Measurements from ENCODE around the gene GABRR2. TPM values are rescaled to one million over a fixed set of nuclear protein-coding genes. Genes with fewer than 3 reads are reported as not detected.
"Not testable (repeated sequence)": the region's sequence is repeated elsewhere in the genome, so short reads cannot be mapped to it uniquely, and the experiment has no call there.

The GABRR2 gene
- total RNA-seq, 1 experiment from 2014 or later, result not detected

GRCh38 chr6:89257781-89258180 is 57.3 kb downstream of the GABRR2 start:
- DNase-seq (ENCODE audit: low spot score), result no peak

GRCh38 chr6:89257346-89257745 is 57.8 kb downstream of the GABRR2 start:
- no peak for DNase-seq (ENCODE audit: low spot score)

GRCh38 chr6:89255417-89255816 is 59.7 kb downstream of the GABRR2 start:
- DNase-seq (ENCODE audit: low spot score), result no peak

- DNase-seq (ENCODE audit: low spot score), result no peak
These were observed 60.5 kb downstream of the GABRR2 start for GRCh38 chr6:89254569-89254968.

GRCh38 chr6:89252907-89253306 is 62.2 kb downstream of the GABRR2 start:
- no peak for DNase-seq (ENCODE audit: low spot score)

- DNase-seq (ENCODE audit: low spot score), result no peak
These were observed 63.1 kb downstream of the GABRR2 start for GRCh38 chr6:89251976-89252375.

GRCh38 chr6:89251170-89251569 is 63.9 kb downstream of the GABRR2 start:
- DNase-seq (ENCODE audit: low spot score), result no peak

- no peak for DNase-seq (ENCODE audit: low spot score)
These were observed 64.9 kb downstream of the GABRR2 start for GRCh38 chr6:89250239-89250638.

GRCh38 chr6:89244241-89244985 is 70.7 kb downstream of the GABRR2 start:
- no peak for DNase-seq (ENCODE audit: low spot score)

- DNase-seq (ENCODE audit: low spot score), result no peak
These were observed 71.8 kb downstream of the GABRR2 start for GRCh38 chr6:89243331-89243629.

GRCh38 chr6:89242574-89243330 is 72.3 kb downstream of the GABRR2 start:
- peak; percentile 70 for DNase-seq (ENCODE audit: low spot score)

GRCh38 chr6:89239338-89239737 is 75.8 kb downstream of the GABRR2 start:
- DNase-seq (ENCODE audit: low spot score), result no peak

GRCh38 chr6:89237158-89237557 is 77.9 kb downstream of the GABRR2 start:
- DNase-seq (ENCODE audit: low spot score), result peak; percentile 48

GRCh38 chr6:89233605-89234004 is 81.5 kb downstream of the GABRR2 start:
- not testable (repeated sequence) for DNase-seq (ENCODE audit: low spot score)

GRCh38 chr6:89222712-89223039 is 92.4 kb downstream of the GABRR2 start:
- no peak for DNase-seq (ENCODE audit: low spot score)

- DNase-seq (ENCODE audit: low spot score), result no peak
These were observed 93.0 kb downstream of the GABRR2 start for GRCh38 chr6:89221971-89222711.

GRCh38 chr6:89221129-89221528 is 94.0 kb downstream of the GABRR2 start:
- DNase-seq (ENCODE audit: low spot score), result no peak

- peak; percentile 3 for DNase-seq (ENCODE audit: low spot score)
These were observed 97.7 kb downstream of the GABRR2 start, which contains the start of gene GABRR1 for GRCh38 chr6:89217299-89217910. Gene GABRR1, minus strand, starts transcription at chr6:89217358. Its CDS starts 36 bp downstream, at chr6:89217322.

GRCh38 chr6:89216411-89216810 is 98.7 kb downstream of the GABRR2 start:
- no peak for DNase-seq (ENCODE audit: low spot score)

- no peak for DNase-seq (ENCODE audit: low spot score)
These were observed 99.7 kb downstream of the GABRR2 start for GRCh38 chr6:89215391-89215790.

- DNase-seq (ENCODE audit: low spot score), result no peak
These were observed 100.9 kb downstream of the GABRR2 start for GRCh38 chr6:89214197-89214596.

- DNase-seq (ENCODE audit: low spot score), result no peak
These were observed 102.6 kb downstream of the GABRR2 start for GRCh38 chr6:89212472-89212871.

Measured in HT-29 (cell line).